GM12873 (cell line): ENCODE data around the gene WBP11.

Experiments
- CTCF ChIP-seq: IDR thresholded peaks from 2 replicates; pipeline ENCODE4 v1.5.1; 2012; ENCODE audit warnings: low read depth, mild to moderate bottlenecking, moderate library complexity, low read length, control low read depth; ENCODE audit not compliant: insufficient read depth; ENCODE audit errors: missing control alignments

WBP11 gene

GRCh38 chr12:14766649-14767215, 36.5 kb downstream of the WBP11 start:
- no peak for TF ChIP-seq CTCF

GRCh38 chr12:14765398-14765797, 37.9 kb downstream of the WBP11 start:
- no peak for TF ChIP-seq CTCF

- peak; percentile 45 for TF ChIP-seq CTCF
These were observed 46.7 kb downstream of the WBP11 start for GRCh38 chr12:14756334-14757143.

GRCh38 chr12:14751986-14752385, 51.3 kb downstream of the WBP11 start:
- TF ChIP-seq CTCF, result no peak

- TF ChIP-seq CTCF, result no peak
These were observed 60.2 kb downstream of the WBP11 start for GRCh38 chr12:14743061-14743460.

- no peak for TF ChIP-seq CTCF
These were observed 61.3 kb downstream of the WBP11 start for GRCh38 chr12:14741942-14742341.

GRCh38 chr12:14741153-14741552, 62.1 kb downstream of the WBP11 start:
- no peak for TF ChIP-seq CTCF
